GM20431 (cell line): ENCODE measurements around the gene ZNF519.

Experiments
- in situ Hi-C: fragments of 300-500 bp; cut with MseI, MboI; formaldehyde crosslinking; loops from one replicate; pipeline ENCODE4 v1.15.0; 2020; ENCODE audit warnings: low sequenced_read_pairs; ENCODE audit not compliant: unreplicated experiment

ZNF519 gene

DNA sequence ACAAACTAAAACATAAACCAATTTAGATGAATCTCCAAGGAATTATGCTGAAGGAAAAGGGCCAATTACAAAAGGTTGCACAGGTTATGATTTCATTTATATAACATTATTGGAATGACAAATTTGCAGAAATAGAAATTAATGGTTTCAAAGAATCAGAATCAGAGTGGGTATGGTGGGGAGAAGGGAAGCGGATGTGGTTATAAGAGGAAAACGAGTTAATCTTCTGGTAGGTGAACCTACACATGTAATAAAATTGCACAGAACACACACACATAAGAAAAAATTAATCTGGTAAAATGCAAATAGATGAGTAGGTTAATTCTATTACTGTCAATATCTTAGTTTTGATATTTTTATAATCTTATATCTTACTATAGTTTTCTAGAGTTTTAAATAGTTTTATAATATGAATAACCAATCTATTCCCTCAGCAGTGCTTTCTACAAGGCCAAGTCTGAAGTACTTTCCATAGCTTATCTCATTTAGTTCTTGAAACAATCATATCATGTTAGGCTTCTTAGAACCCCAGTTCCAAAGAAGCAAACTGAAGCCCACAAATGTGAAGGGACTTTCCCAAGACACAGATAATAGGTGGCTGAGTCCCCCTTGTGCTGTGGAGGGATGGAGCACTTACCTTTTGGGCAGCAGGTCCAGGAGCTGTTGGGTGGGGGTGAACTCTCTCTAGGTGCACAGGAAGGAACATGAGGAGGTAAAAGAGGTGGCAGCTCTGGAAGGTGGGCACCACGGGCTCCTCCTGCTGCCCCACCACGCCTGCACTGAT is 31.5 kb downstream of the ZNF519 start:
- in situ Hi-C loops = no loop called here

DNA sequence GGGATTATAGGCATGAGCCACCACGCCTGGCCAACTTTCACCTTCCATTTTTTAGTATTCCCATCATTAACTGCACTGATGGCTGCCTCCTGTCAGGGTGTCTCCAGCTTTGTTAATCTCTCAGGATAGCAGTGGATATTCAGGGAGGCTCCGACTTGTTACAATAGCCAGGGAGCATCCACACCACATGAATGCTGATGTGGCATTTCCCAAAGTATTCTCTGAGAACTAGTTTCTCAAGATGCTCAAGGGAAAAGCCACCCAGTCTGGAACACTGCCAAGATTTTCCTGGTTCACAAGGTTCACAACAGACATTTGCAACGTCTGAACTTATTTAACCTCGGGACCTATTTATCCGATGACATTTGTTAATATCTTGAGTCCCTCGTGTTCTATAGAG is 33.8 kb downstream of the ZNF519 start:
- in situ Hi-C loops = no loop called here

DNA sequence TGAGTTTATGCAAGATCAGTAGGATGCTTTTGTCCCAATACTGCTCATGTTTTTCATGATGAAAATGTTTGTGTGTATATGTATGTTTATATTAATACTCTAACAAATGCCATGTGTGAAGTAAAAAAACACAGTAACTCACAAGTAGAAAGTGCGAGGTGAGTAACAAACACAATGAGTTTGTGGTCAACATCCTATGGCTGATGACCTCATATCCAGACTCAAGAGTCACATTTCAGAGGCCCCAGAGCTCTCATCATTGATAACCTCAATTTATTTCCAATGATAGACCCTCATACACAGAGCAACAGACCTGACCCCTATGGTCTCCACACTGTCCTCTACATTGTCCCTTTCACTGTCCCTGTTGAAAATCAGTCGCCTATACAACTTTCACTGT is 34.5 kb downstream of the ZNF519 start:
- in situ Hi-C loops = no loop called here

DNA sequence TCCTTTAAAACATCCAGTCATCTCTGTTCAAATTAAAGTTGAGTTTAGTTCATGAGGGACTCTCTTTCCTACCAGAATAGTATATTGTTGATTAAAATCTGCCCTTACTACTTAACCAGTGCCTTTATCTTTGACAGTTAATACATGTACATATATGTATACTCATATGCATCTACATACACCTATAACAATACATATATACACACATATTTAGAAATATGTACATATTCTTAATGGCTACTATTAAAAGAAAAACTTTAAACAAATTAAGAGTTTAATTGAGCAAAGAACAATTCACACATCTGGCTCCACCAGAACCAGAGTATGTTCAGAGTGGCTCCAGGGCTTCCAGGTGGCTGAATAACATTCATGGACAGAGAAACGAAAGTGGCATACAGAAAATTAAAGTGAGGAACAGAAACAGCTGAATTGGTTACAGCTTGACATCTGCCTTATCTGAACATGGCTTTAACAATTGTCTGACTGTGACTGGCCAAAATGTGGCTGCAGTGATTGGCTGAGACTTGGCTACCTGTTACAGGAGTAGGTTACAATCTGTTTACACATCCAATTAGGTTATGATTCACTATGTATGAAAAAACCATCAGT is 38.8 kb downstream of the ZNF519 start:
- in situ Hi-C loops = no loop called here

- in situ Hi-C loops = no loop called here
Measured at GRCh38 chr18:14092625-14093306, 39.5 kb downstream of the ZNF519 start.

- in situ Hi-C loops = loop anchor here (10.0 kb wide), 1 partner anchor 265 kb away; the partner anchor contains the start of gene MC5R
Measured at GRCh38 chr18:14089781-14090180, 42.5 kb downstream of the ZNF519 start.

GRCh38 chr18:14089191-14089590 is 43.0 kb downstream of the ZNF519 start:
- in situ Hi-C loops = loop anchor here (10.0 kb wide), 1 partner anchor 264 kb away; the partner anchor contains the start of gene MC5R

- in situ Hi-C loops = loop anchor here (10.0 kb wide), 1 partner anchor 262 kb away; the partner anchor contains the start of gene MC5R
Measured at GRCh38 chr18:14086458-14087231, 45.6 kb downstream of the ZNF519 start.

- in situ Hi-C loops = loop anchor here (10.0 kb wide), 1 partner anchor 261 kb away; the partner anchor contains the start of gene MC5R
Measured at GRCh38 chr18:14085770-14086457, 46.3 kb downstream of the ZNF519 start.

DNA sequence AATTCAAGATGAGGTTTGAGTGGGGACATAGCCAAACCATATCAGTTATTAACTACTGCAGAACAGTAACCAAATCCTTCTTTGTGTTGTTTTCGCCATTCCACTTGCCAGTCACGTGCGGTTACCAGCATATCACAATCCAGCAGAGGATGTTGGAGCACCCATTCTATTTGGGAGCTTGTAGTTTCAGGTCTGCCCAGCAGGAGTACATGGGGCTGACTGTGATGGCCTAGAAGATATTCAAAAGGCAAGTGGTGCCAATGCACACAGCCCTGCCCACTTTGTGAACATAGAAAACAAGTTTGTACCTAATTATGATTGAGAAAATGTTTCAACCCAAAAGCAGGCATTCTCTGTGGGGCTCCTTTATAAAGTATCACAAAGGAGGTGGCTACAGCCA is 57.0 kb downstream of the ZNF519 start:
- in situ Hi-C loops = no loop called here

- in situ Hi-C loops = no loop called here
Measured at GRCh38 chr18:14074187-14074586, 58.0 kb downstream of the ZNF519 start.

DNA sequence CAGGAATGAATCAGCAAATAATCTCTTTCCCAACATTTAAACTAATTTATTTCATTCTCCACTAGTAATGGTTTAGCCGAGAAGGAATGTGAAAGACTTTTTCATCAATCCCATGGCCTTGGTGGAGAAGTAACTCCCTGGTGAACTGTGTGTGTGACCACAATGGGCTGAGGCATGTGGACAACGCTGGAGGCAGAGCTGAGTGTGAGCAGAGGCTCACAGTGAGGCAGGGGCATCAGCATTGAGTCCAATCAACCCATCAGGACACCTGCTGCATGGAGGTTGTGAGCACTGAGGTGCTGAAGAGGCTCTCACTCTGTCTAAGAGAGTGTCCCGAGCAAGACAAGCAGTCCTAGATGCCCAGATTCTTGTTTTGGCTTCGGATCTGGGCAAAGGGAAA is 78.6 kb downstream of the ZNF519 start:
- in situ Hi-C loops = no loop called here
